WI38 (cell line): ENCODE results near the gene ZCCHC14.
A peak's percentile ranks its signal among the peaks of the same experiment; 100 is the strongest.
"Not testable (repeated sequence)": the region's sequence is repeated elsewhere in the genome, so short reads cannot be mapped to it uniquely, and the experiment has no call there.

Source experiments
- H3K4me3 ChIP-seq: 2 replicates; pipeline ENCODE4 v1.5.1; 2011; ENCODE audit warnings: low read depth, mild to moderate bottlenecking, control low read depth, low read length
- CTCF ChIP-seq: IDR thresholded peaks from 2 replicates; pipeline ENCODE4 v1.5.1; 2012; ENCODE audit warnings: low read depth, mild to moderate bottlenecking, control low read depth, low read length

Gene ZCCHC14

DNA sequence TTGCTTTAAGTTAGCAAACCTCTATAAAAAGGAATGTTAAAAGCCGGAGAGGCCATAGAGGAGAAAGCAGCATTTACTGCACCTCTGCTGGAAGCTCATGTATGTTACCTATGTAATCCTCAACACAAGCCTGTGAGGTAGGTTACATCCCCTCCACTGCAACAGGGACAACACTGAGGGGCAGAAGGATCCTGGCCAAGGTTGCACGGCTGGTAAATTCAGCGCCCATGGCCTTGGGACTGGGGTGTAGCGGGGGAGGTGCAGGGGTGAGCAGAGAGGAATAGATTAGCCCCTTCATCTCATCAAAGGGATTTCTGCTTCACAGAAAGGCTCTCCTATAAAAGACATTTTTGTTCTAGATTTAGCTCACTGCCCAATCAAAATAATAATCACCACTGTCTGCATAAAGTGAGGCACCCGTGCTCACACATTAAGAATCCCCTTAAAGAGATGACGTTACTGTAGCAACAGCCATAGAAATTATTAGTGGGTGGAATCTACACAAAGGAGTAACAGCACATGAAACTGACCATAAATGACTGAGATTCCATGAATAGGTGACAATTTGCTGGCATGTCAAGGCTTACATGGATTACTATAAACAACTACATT lies 3.3 kb downstream of the ZCCHC14 start:
- H3K4me3 ChIP-seq = peak overlapping the region; percentile 52
- no peak for TF ChIP-seq CTCF

- H3K4me3 ChIP-seq = not testable (repeated sequence)
Measured at GRCh38 chr16:87488960-87489359, 3.9 kb downstream of the ZCCHC14 start.

- no peak for TF ChIP-seq CTCF
- H3K4me3 ChIP-seq = no peak overlapping the region
Measured at GRCh38 chr16:87487361-87487924, 5.4 kb downstream of the ZCCHC14 start.

DNA sequence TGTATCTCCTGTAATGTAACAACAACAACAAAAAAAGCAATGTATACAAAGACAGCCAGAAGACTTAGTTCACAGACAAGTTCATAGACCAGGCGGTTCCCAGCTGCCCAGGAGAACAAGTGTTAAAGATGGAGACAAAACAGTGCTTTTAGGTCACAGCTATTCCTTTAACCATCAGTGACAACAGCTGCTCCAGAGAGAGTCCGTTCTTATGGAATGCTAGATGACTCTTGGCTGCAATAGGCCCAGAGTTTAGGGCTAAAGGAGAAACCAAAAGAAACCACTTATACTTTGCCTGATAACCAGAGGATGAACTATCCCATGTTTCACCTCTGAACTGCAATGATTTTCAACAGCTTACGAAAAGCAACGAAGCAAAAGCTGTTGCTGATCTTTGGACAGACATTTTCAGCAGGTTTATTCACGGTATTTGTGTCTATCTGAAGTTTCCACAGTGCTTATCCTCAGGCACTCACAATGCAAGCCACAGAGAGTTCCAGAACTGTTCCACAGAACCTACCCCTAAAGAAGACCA lies 6.0 kb downstream of the ZCCHC14 start:
- TF ChIP-seq CTCF = no peak
- H3K4me3 ChIP-seq = no peak overlapping the region

DNA sequence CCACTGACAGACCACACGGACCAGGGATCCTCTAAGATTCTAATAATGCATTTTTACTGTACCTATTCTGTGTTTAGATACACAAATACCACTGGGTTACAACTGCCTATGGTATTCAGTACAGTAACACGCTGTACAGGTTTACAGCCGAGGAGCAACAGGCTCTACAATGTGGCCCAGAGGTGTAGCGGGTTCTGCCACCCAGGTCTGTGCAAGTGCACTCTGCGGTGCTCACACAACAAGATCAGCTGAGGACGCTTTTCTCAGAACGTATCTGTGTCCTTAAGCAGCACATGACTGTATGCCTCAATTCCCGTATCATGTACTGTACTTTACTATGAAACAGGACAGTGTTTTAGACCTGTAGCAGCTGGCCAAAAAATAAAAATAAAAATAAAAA lies 6.5 kb downstream of the ZCCHC14 start:
- TF ChIP-seq CTCF = no peak
- H3K4me3 ChIP-seq = no peak overlapping the region

GRCh38 chr16:87485792-87486191 lies 7.0 kb downstream of the ZCCHC14 start:
- H3K4me3 ChIP-seq = not testable (repeated sequence)

DNA sequence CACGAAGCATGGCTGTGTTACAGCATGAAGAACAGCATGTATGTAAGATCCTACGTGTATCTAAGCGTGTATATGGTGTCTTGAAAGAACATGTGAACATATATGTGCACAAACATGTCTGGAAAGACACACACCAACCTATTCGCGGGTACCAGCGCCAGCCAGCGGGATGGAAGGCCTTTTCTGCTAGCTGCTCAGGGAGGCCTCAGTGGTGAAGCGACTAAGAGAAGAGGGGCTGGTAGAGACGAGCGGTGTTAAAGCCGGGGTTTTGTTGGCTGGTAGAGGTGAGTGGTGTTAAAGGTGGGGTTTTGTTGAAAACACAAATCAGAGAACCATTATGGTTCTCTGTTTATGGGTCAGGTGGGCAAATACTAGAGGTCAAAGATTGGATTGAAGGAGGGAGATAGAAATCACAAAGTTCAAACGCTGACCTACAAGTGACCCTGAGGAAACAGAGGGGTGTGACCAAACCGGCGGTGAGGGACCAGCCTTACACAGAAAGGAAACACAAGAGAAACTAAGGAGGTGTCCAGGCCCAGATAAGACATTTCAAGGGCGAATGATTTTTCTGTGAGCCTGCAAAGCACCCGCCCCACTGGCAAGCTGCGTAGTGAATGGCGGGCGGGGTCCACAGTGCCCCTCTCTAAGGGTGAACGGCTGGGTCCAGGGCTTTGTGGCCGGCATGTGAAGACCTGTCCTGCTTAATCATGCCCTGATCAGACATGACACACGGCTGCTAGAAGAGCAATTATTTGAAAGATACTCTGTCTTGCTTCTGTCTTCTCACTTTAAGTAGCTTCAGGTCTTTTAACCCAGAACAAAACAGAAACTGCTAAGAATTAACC lies 8.1 kb downstream of the ZCCHC14 start:
- no peak overlapping the region for H3K4me3 ChIP-seq
- TF ChIP-seq CTCF = no peak

- TF ChIP-seq CTCF = no peak
Measured at GRCh38 chr16:87483481-87483880, 9.3 kb downstream of the ZCCHC14 start.

DNA sequence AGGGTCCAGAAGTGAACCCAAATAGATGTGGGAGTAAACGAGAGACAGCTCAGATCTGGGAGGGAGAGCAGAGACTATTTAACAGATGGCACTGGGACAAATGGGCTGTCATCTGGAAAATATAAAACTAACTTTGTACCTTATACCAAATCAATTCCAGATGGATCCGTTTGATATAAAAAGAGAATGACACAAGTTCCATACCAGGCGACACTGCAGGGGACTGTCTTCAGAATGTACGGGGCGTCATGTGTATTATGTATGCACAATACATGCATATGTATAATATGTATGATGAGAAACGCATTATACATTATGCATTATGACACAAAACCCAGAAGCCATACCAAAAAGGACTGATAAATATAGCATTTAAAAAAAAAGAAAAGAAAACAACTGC lies 10.2 kb downstream of the ZCCHC14 start:
- not testable (repeated sequence) for H3K4me3 ChIP-seq

More at GRCh38 chr16:87483481-87483880, 9.3 kb downstream of the ZCCHC14 start:
- H3K4me3 ChIP-seq = no peak overlapping the region
